Measurements from ENCODE around the gene MT1G.
"Not testable (repeated sequence)": the region's sequence is repeated elsewhere in the genome, so short reads cannot be mapped to it uniquely, and the experiment has no call there.

Gene MT1G

DNA sequence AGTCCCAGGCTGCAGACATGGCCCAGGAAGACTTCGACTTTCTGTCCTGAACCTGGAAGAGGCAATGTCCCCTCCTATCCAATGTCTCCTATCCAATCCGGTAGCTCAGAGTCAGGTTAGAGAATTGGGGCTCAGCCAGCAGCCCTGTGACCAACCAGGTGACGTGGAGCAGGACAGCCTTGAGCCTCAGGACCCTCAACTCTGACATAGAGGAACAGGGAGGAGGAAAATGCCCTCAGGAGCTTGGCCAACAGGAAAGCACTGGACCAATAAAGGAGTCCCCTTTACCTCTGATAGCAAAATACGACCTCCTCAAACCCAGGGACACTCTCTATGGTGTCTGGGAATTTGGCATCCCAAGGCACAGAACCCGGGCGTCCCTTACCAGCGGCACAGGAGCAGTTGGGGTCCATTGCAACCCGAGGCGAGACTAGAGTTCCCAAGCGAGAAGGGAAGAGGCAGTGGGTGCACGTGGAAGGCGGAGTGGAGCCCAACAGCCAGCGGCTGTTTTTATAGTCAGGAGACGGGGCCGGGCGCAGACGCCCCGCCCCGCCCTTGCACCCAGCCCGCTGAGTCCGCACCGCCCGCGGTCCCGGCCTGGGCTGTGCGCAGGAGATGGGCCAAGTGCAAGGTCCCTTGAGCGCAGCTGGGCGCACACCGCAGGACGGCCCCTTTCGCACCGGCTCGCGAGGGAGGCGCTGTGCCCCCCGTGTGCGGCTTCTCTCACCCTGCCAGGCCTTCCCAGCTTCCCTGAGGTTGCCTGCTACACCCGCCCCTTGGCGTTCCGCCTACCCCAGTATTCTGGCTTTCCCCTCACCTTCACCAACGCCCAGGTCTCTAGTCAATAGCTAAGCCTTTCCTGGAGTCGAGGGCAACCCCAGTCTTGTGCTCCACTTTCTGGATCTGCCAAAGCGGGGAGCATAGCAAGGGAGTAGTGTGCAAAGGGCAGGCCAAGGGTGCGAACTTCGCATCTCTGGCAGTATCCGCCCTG is at the start of gene MT1G:
Gene MT1G (minus strand): TSS at position 485 of the 991 bp plus-strand sequence. CDS start 72 bp downstream, at position 413.
- no peak for TF ChIP-seq CTCF (IDR thresholded peaks at IDR 0.05; ENCODE audit: control insufficient read depth, insufficient read depth, low read depth, low read length, missing control alignments)
- H3K4me3 ChIP-seq (ENCODE audit: control insufficient read depth, low read depth, low read length) = no peak within 1 kb of the TSS
- no peak for DNase-seq (ENCODE audit: low read depth)

GRCh38 chr16:56717532-56717931 is 49.7 kb upstream of the MT1G start:
- H3K4me3 ChIP-seq (ENCODE audit: control insufficient read depth, low read depth, low read length); DNase-seq (ENCODE audit: low read depth): not testable (repeated sequence)

DNA sequence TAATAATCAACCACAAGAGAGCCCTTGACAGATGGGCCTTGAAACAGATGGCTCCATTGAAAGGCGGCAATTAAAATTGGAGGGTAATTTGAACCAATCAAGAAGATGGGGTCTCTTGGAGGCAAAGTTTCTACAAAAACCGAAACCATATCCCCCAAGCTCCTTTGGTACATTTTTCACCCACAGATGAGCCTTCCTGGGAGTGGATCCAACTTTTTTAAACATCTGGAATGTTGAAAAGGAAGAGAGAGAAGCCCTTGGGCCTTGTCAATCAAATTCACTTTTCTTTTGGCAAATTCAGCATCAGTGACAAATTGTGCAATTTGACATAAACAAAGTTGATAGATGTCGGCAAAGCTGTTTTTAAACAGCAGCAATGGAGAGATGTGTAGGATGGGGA is 48.9 kb upstream of the MT1G start:
- no peak overlapping the region for H3K4me3 ChIP-seq (ENCODE audit: control insufficient read depth, low read depth, low read length)
- TF ChIP-seq CTCF (IDR thresholded peaks at IDR 0.05; ENCODE audit: control insufficient read depth, insufficient read depth, low read depth, low read length, missing control alignments) = no peak
- DNase-seq (ENCODE audit: low read depth) = no peak

GRCh38 chr16:56715126-56715525 is 47.3 kb upstream of the MT1G start:
- no peak for DNase-seq (ENCODE audit: low read depth)
- no peak for TF ChIP-seq CTCF (IDR thresholded peaks at IDR 0.05; ENCODE audit: control insufficient read depth, insufficient read depth, low read depth, low read length, missing control alignments)
- H3K4me3 ChIP-seq (ENCODE audit: control insufficient read depth, low read depth, low read length) = no peak overlapping the region

- H3K4me3 ChIP-seq (ENCODE audit: control insufficient read depth, low read depth, low read length) = no peak overlapping the region
- DNase-seq (ENCODE audit: low read depth) = no peak
- TF ChIP-seq CTCF (IDR thresholded peaks at IDR 0.05; ENCODE audit: control insufficient read depth, insufficient read depth, low read depth, low read length, missing control alignments) = no peak
Observed at GRCh38 chr16:56713794-56714193, 45.9 kb upstream of the MT1G start.

DNA sequence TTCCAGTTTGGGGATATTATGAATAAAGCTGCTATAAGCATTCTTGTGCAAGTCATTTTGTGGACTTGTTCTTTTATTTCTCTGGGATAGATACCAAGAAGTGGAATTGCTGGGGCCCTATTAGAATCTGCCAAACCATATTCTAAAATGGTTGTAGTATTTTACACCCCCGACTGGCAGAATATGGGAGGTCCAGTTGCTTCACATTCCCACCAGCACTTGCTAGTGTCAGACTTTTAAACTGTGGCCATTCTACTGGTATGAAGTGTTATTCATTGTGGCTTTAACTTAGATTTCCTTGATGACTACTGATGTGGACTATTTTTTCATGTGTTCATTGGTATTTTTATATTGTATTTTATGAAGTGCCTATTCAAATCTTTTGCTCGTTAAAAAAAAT is 44.0 kb upstream of the MT1G start:
- no peak for TF ChIP-seq CTCF (IDR thresholded peaks at IDR 0.05; ENCODE audit: control insufficient read depth, insufficient read depth, low read depth, low read length, missing control alignments)
- DNase-seq (ENCODE audit: low read depth) = no peak
- H3K4me3 ChIP-seq (ENCODE audit: control insufficient read depth, low read depth, low read length) = no peak overlapping the region

DNA sequence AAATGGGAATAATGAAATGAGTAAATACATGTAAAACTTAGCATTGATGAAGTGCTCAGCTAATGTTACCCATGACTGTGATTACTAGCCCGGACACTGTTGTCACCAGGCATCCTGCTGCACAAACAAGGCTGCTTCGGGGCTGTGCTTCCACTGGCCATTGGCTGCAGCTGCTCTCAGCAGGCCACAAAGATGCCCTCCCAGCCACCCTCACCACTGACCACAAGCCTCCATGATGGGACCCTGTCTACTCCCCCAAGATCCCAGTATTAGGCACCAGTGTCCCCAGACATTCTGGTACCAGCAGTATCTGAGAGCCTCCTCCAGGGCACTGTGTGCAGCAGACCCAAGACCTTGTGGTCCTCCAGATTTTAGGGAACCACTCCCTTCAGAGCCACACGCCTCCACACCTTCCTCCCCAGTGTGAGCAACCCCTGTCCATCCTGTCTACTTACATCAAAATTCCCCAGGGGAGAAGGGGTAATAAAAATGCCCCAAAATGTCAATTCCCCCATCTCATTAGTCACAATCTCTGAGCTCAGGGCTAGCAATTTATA is 42.4 kb upstream of the MT1G start:
- DNase-seq (ENCODE audit: low read depth) = no peak
- no peak for TF ChIP-seq CTCF (IDR thresholded peaks at IDR 0.05; ENCODE audit: control insufficient read depth, insufficient read depth, low read depth, low read length, missing control alignments)
- no peak overlapping the region for H3K4me3 ChIP-seq (ENCODE audit: control insufficient read depth, low read depth, low read length)
